GM12875 (cell line): ENCODE data around the gene KYNU.

Experiments
- H3K4me3 ChIP-seq: one replicate; pipeline ENCODE4 v1.5.1; 2011; ENCODE audit warnings: low read depth, low read length, control low read depth
- CTCF ChIP-seq: IDR thresholded peaks from 2 replicates; pipeline ENCODE4 v1.5.1; 2011; ENCODE audit warnings: low read depth, mild to moderate bottlenecking, control low read depth, inconsistent platforms, low read length, moderate library complexity, borderline replicate concordance; ENCODE audit not compliant: insufficient read depth

KYNU gene

GRCh38 chr2:142961202-142961601 lies 83.7 kb downstream of the KYNU start:
- no peak for TF ChIP-seq CTCF
- no peak overlapping the region for H3K4me3 ChIP-seq

- TF ChIP-seq CTCF = no peak
- H3K4me3 ChIP-seq = no peak overlapping the region
These were observed 88.0 kb downstream of the KYNU start for GRCh38 chr2:142965443-142965842.

- no peak overlapping the region for H3K4me3 ChIP-seq
- no peak for TF ChIP-seq CTCF
These were observed 88.8 kb downstream of the KYNU start for GRCh38 chr2:142966284-142966683.

- H3K4me3 ChIP-seq = no peak overlapping the region
- TF ChIP-seq CTCF = no peak
These were observed 89.6 kb downstream of the KYNU start for GRCh38 chr2:142967060-142967459.

GRCh38 chr2:142973160-142973821 lies 95.8 kb downstream of the KYNU start:
- no peak overlapping the region for H3K4me3 ChIP-seq
- TF ChIP-seq CTCF = no peak

- H3K4me3 ChIP-seq = no peak overlapping the region
- TF ChIP-seq CTCF = no peak
These were observed 96.4 kb downstream of the KYNU start for GRCh38 chr2:142973822-142974207.

- TF ChIP-seq CTCF = no peak
- no peak overlapping the region for H3K4me3 ChIP-seq
These were observed 97.0 kb downstream of the KYNU start for GRCh38 chr2:142974288-142975024.
